HepG2 (cell line): Measurements from ENCODE around the gene CRMP1. TPM values are rescaled to one million over a fixed set of nuclear protein-coding genes. Genes with fewer than 3 reads are reported as not detected.

Experiments
- ATAC-seq: fragments of 200-7000 bp; cut with Tn5 transposase; 3 replicates; pipeline ENCODE4 v1.9.1; 2020; ENCODE audit warnings: mild to moderate bottlenecking, moderate library complexity
- BruUV-seq: library from RNA; stranded (reverse); fragments of 400-500 nt; replicated peaks from 2 replicates; lab custom pipeline; 2021; lab: Mats Ljungman, UMichigan
- CTCF ChIA-PET: fragments of 300-600 bp; formaldehyde crosslinking; extraction: SDS; loops from one replicate; lab custom pipeline; 2021; ENCODE audit warnings: low total read pairs, inconsistent platforms, low intra/inter-chr PET ratio; lab: Yijun Ruan, JAX
- POLR2A ChIA-PET: fragments of 350-600 bp; sonication (Branson Sonifier 250); formaldehyde crosslinking; loops from one replicate; lab custom pipeline; 2020; ENCODE audit warnings: antibody characterized with exemption, inconsistent platforms; lab: Yijun Ruan, JAX
- DNase-seq: peaks from one replicate; pipeline ENCODE4 v3.0.0-alpha.2; 2015; ENCODE audit warnings: low spot score
- FAIRE-seq: peaks from 3 replicates; lab custom pipeline; 2011; peaks lifted over from hg19 to GRCh38; lab: Jason Lieb, UNC
- H2AFZ ChIP-seq: one replicate; pipeline ENCODE4 v1.6.1; 2011; ENCODE audit warnings: low read length, inconsistent platforms
- H3K27ac ChIP-seq: fragments of 300-600 bp; 3 replicates; pipeline ENCODE4 v1.8.0; 2011; ENCODE audit warnings: mixed run types, mild to moderate bottlenecking, mixed read lengths, low read length, inconsistent platforms; ENCODE audit not compliant: insufficient read depth; ENCODE audit errors: extremely low read length
- H3K27me3 ChIP-seq, 2 experiments: fragments of 200-600 bp in 1 of 2; 2 replicates in 1 of 2; 3 replicates in 1 of 2; pipeline versions ENCODE4 v1.6.0 to v1.8.0; 2011; ENCODE audit warnings: low read length in 2 of 2, mild to moderate bottlenecking in 2 of 2, moderate library complexity in 2 of 2, inconsistent platforms in 1 of 2; ENCODE audit not compliant: insufficient read depth in 2 of 2, control insufficient read depth in 1 of 2
- H3K36me3 ChIP-seq, 2 experiments: fragments of 200-600 bp in 1 of 2; replicated peaks in 1 of 2; 2 replicates in 1 of 2; 3 replicates in 1 of 2; pipeline versions ENCODE4 v1.5.1 to v1.8.0; 2011; ENCODE audit warnings: low read length in 2 of 2, inconsistent platforms in 1 of 2; ENCODE audit not compliant: insufficient read depth in 2 of 2, control insufficient read depth in 1 of 2
- H3K4me1 ChIP-seq: 2 replicates; pipeline ENCODE4 v1.5.1; 2012; ENCODE audit warnings: low read length, inconsistent platforms; ENCODE audit not compliant: insufficient read depth
- H3K4me2 ChIP-seq: 2 replicates; pipeline ENCODE4 v1.6.0; 2011; ENCODE audit warnings: low read depth, low read length, inconsistent platforms
- H3K4me3 ChIP-seq, 3 experiments: fragments of 200-600 bp in 1 of 3; sonication (generic), shearing (Covaris generic) in 1 of 3; replicated peaks in 1 of 3; 2 replicates each; pipeline ENCODE4 v1.5.1; 2011 to 2016; ENCODE audit warnings: low read length in 3 of 3, inconsistent platforms in 2 of 3, low read depth in 2 of 3, mild to moderate bottlenecking in 2 of 3, control low read depth in 1 of 3, mixed read lengths in 1 of 3; ENCODE audit not compliant: insufficient read depth in 1 of 3
- H3K79me2 ChIP-seq: one replicate; pipeline ENCODE4 v1.6.1; 2011; ENCODE audit warnings: low read length, inconsistent platforms; ENCODE audit not compliant: insufficient read depth
- H3K9ac ChIP-seq: 2 replicates; pipeline ENCODE4 v1.6.0; 2011; ENCODE audit warnings: mild to moderate bottlenecking, low read depth, low read length, inconsistent platforms; ENCODE audit not compliant: insufficient read depth
- H3K9me3 ChIP-seq: 2 replicates; pipeline ENCODE4 v1.5.1; 2012; ENCODE audit warnings: mild to moderate bottlenecking, low read length
- H4K20me1 ChIP-seq: 2 replicates; pipeline ENCODE4 v1.6.0; 2011; ENCODE audit warnings: inconsistent platforms, mild to moderate bottlenecking, low read length, moderate library complexity; ENCODE audit not compliant: insufficient read depth
- GTF2F1 ChIP-seq: fragments of 150-350 bp; IDR thresholded peaks from 2 replicates; pipeline ENCODE4 v1.6.1; 2014; ENCODE audit warnings: low read length
- IKZF4 ChIP-seq: sonication (generic); formaldehyde crosslinking; IDR thresholded peaks from 2 replicates; pipeline ENCODE4 v1.5.1; 2020; ENCODE audit warnings: borderline replicate concordance, mild to moderate bottlenecking, low read depth, missing genetic modification reagents; ENCODE audit errors: not compliant biosample characterization
- JARID2 ChIP-seq: sonication (generic); formaldehyde crosslinking; IDR thresholded peaks from 2 replicates; pipeline ENCODE4 v1.8.1; 2023; ENCODE audit warnings: missing genetic modification reagents, inconsistent platforms; ENCODE audit not compliant: insufficient replicate concordance
- MIER3 ChIP-seq: IDR thresholded peaks from 2 replicates; pipeline ENCODE4 v1.6.1; 2016; ENCODE audit warnings: missing compliant biosample characterization, borderline replicate concordance
- MYNN ChIP-seq: sonication (generic); formaldehyde crosslinking; IDR thresholded peaks from 2 replicates; pipeline ENCODE4 v1.4.0; 2020; ENCODE audit warnings: mild to moderate bottlenecking, low read depth, missing genetic modification reagents
- NR2F2 ChIP-seq: IDR thresholded peaks from 2 replicates; pipeline ENCODE4 v1.6.1; 2012; ENCODE audit warnings: low read depth, inconsistent platforms, borderline replicate concordance
- PHF20 ChIP-seq: sonication (generic); formaldehyde crosslinking; IDR thresholded peaks from 2 replicates; pipeline ENCODE4 v1.5.0; 2020; ENCODE audit warnings: mild to moderate bottlenecking, missing genetic modification reagents
- RARG ChIP-seq: sonication (generic); formaldehyde crosslinking; IDR thresholded peaks from 2 replicates; pipeline ENCODE4 v1.4.0; 2020; ENCODE audit warnings: low read depth, mild to moderate bottlenecking, missing genetic modification reagents
- RBM39 ChIP-seq: fragments of 200-400 bp; formaldehyde crosslinking; IDR thresholded peaks from one replicate; pipeline ENCODE4 v1.6.1; 2018; ENCODE audit warnings: antibody characterized with exemption, mild to moderate bottlenecking, low read depth, low read length; ENCODE audit not compliant: poor library complexity, severe bottlenecking
- TMF1 ChIP-seq: sonication (generic); formaldehyde crosslinking; IDR thresholded peaks from 2 replicates; pipeline ENCODE4 v1.8.1; 2022; ENCODE audit warnings: low read depth, missing genetic modification reagents
- ZBED4 ChIP-seq: sonication (generic); formaldehyde crosslinking; IDR thresholded peaks from 2 replicates; pipeline ENCODE4 v1.4.0; 2020; ENCODE audit warnings: missing genetic modification reagents, borderline replicate concordance
- ZBTB43 ChIP-seq: sonication (generic); formaldehyde crosslinking; conservative IDR thresholded peaks from 2 replicates; pipeline ENCODE4 v1.4.0; 2020; ENCODE audit warnings: missing genetic modification reagents
- ZFP36L1 ChIP-seq: sonication (generic); formaldehyde crosslinking; IDR thresholded peaks from 2 replicates; pipeline ENCODE4 v1.8.0; 2022; ENCODE audit warnings: mild to moderate bottlenecking, missing genetic modification reagents, moderate library complexity
- ZIK1 ChIP-seq: sonication (generic); formaldehyde crosslinking; IDR thresholded peaks from 2 replicates; pipeline ENCODE4 v1.5.0; 2020; ENCODE audit warnings: mild to moderate bottlenecking, low read depth, missing genetic modification reagents, borderline replicate concordance
- ZNF136 ChIP-seq: sonication (generic); formaldehyde crosslinking; IDR thresholded peaks from 2 replicates; pipeline ENCODE4 v1.8.1; 2022; ENCODE audit warnings: low read depth, mild to moderate bottlenecking, moderate library complexity, missing genetic modification reagents
- ZNF225 ChIP-seq: sonication (generic); formaldehyde crosslinking; IDR thresholded peaks from 2 replicates; pipeline ENCODE4 v1.4.0; 2020; ENCODE audit warnings: mild to moderate bottlenecking, missing genetic modification reagents
- ZNF550 ChIP-seq: sonication (generic); formaldehyde crosslinking; IDR thresholded peaks from 2 replicates; pipeline ENCODE4 v1.4.0; 2020; ENCODE audit warnings: mild to moderate bottlenecking, missing genetic modification reagents, borderline replicate concordance
- ZNF777 ChIP-seq: sonication (generic); formaldehyde crosslinking; IDR thresholded peaks from 2 replicates; pipeline ENCODE4 v1.4.0; 2020; ENCODE audit warnings: missing genetic modification reagents
- WGBS: methylation state at CpG from one replicate; pipeline ENCODE4 v1.1.6; 2017; ENCODE audit warnings: low lambda C conversion rate; 5-methylcytosine and 5-hydroxymethylcytosine counted together
- in situ Hi-C: cut with HindIII; loops from 2 replicates; pipeline ENCODE4 v1.10.0; 2017; ENCODE audit warnings: low pct_unique_long_range_greater_than_20kb; ENCODE audit not compliant: extremely low pct_ligation_motif_present
- intact Hi-C: fragments of 100-400 bp; cut with micrococcal nuclease; formaldehyde crosslinking; loops from one replicate; pipeline ENCODE4 v1.10.0; 2022; ENCODE audit not compliant: unreplicated experiment
- polyA plus RNA-seq, 8 experiments: library from polyadenylated mRNA; depleted of rRNA in 3 of 8; stranded (reverse) in 7 of 8; unstranded in 1 of 8; fragments of >200 nt; fragmentation: Illumina TruSeq in 4 of 8; extraction: Trizol in 4 of 8; gene quantifications; 2 replicates each; pipeline versions ENCODE4 v1.2.1 to v1.2.3, GENCODE V29; 2011 to 2016; ENCODE audit warnings: low read depth in 4 of 8, missing spikeins in 1 of 8, mixed read lengths in 1 of 8; ENCODE audit not compliant: insufficient read depth in 1 of 8
- total RNA-seq, 5 experiments: library from RNA; depleted of rRNA; stranded (reverse); fragments of >200 nt; fragmentation: Illumina TruSeq; extraction: Trizol; gene quantifications; 2 replicates each; pipeline ENCODE4 v1.2.3, GENCODE V29; 2016; ENCODE audit warnings: low read depth in 1 of 5
- TF ChIP-seq, protein P1 (sequence below): sonication (generic); formaldehyde crosslinking; IDR thresholded peaks from 2 replicates; pipeline ENCODE4 v1.9.0; 2022; ENCODE audit warnings: low read depth, missing genetic modification reagents

The CRMP1 gene
- total and polyA plus RNA-seq, 2 of the 13 experiments (the other 11 are each of a cell fraction or from before 2014, with no cell fraction given): not detected

- Histone ChIP-seq H3K27me3 (no peaks in the 10 kb centered on the region), H3K36me3 (peaks cover 0 to 3% of the 10 kb centered on the region in 2 experiments; a peak in 3 of 5 replicates), H3K4me2 (no peak overlapping the region), H3K9ac (no peak overlapping the region), H3K27ac (no peak overlapping the region), H3K79me2 (no peaks in the 10 kb centered on the region), H2AFZ (no peak overlapping the region), H4K20me1 (no peaks in the 10 kb centered on the region), H3K4me1 (no peaks in the 10 kb centered on the region; the same call in 1 of the 2 replicates), H3K4me3 (no peak overlapping the region), H3K9me3 (no peaks in the 10 kb centered on the region)
- no TSS peak for BruUV-seq
- TF ChIP-seq NR2F2 (no peak), RBM39 (no peak), PHF20 (no peak), ZBED4 (CRISPR knock-in tag) (no peak), ZNF777 (CRISPR knock-in tag) (no peak), GTF2F1 (no peak), ZFP36L1 (CRISPR knock-in tag) (no peak), MYNN (CRISPR knock-in tag) (no peak), ZNF225 (CRISPR knock-in tag) (no peak), ZNF136 (CRISPR knock-in tag) (no peak), JARID2 (CRISPR knock-in tag) (no peak), IKZF4 (CRISPR knock-in tag) (no peak), ZNF550 (CRISPR knock-in tag) (no peak), MIER3 (no peak), ZIK1 (CRISPR knock-in tag) (no peak), ZBTB43 (CRISPR knock-in tag) (no peak), RARG (no peak), TMF1 (CRISPR knock-in tag) (no peak)
- TF ChIP-seq, protein P1, sequence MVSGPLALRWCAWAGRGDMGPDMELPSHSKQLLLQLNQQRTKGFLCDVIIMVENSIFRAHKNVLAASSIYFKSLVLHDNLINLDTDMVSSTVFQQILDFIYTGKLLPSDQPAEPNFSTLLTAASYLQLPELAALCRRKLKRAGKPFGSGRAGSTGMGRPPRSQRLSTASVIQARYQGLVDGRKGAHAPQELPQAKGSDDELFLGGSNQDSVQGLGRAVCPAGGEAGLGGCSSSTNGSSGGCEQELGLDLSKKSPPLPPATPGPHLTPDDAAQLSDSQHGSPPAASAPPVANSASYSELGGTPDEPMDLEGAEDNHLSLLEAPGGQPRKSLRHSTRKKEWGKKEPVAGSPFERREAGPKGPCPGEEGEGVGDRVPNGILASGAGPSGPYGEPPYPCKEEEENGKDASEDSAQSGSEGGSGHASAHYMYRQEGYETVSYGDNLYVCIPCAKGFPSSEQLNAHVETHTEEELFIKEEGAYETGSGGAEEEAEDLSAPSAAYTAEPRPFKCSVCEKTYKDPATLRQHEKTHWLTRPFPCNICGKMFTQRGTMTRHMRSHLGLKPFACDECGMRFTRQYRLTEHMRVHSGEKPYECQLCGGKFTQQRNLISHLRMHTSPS (CRISPR knock-in tag): no peak
- intact Hi-C loops: no loop called here
- 98% methylated on average over 9 of the region's 11 CpGs for WGBS
- ChIA-PET POLR2A (no interaction called here), CTCF (no interaction called here)
- FAIRE-seq (no peak), ATAC-seq (no peak), DNase-seq (no peak)
- in situ Hi-C loops: loop anchor here (10.0 kb wide), 1 partner anchor 433 kb away; no protein-coding TSS in a partner anchor
These were observed 64.9 kb downstream of the CRMP1 start for GRCh38 chr4:5828005-5828391.
